ENCODE data around the gene RAE1. TPM values are rescaled to one million over a fixed set of nuclear protein-coding genes. Genes with fewer than 3 reads are reported as not detected.
"Not testable (repeated sequence)": the region's sequence is repeated elsewhere in the genome, so short reads cannot be mapped to it uniquely, and the experiment has no call there.

The RAE1 gene
- total and polyA plus RNA-seq, 2 donors (not counting 3 experiments of a cell fraction or from before 2014, with no cell fraction given), result 34.1 to 55.8 TPM

DNA sequence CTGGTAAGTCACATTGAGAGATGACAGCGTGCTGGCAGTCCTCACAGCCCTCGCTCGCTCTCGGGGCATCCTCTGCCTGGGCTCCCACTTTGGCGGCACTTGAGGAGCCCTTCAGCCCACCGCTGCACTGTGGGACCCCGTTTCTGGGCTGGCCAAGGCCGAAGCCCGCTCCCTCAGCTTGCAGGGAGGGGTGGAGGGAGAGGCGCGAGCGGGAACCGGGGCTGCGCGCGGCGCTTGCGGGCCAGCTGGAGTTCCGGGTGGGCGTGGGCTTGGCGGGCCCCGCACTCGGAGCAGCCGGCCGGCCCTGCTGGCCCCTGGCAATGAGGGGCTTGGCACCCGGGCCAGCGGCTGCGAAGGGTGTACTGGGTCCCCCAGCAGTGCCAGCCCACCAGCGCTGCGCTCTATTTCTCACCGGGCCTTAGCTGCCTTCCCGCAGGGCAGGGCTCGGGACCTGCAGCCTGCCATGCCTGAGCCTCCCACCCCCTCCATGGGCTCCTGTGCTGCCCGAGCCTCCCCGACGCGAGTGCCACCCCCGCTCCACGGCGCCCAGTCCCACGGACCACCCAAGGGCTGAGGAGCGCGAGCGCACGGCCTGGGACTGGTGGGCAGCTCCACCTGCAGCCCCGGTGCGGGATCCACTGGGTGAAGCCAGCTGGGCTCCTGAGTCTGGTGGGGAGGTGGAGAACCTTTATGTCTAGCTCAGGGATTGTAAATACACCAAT, 2.7 kb upstream of the RAE1 start:
- dilution Hi-C loops (cut with MboI; ENCODE audit: extremely low pct_ligation_motif_present, low sequenced_read_pairs); H3K4me3 ChIP-seq (replicated peaks in 1 of 3; ENCODE audit: insufficient read depth in 1 of 3, low read depth in 1 of 3, low read length in 3 of 3); H3K4me2 ChIP-seq (ENCODE audit: insufficient read depth, low read length); BruUV-seq (replicated peaks); H3K4me1 ChIP-seq (ENCODE audit: control insufficient read depth, extremely low read depth, insufficient read depth, low read length); FAIRE-seq; POLR2A ChIA-PET; H4K20me1 ChIP-seq (replicated peaks; ENCODE audit: control insufficient read depth, extremely low read depth, insufficient read depth, low read length); DNase-seq (ENCODE audit: low read depth, low spot score); H3K36me3 ChIP-seq (ENCODE audit: control insufficient read depth in 2 of 2, extremely low read depth in 1 of 2, insufficient read depth in 2 of 2, low read length in 2 of 2); H2AFZ ChIP-seq (ENCODE audit: low read depth, low read length); H3K27ac ChIP-seq (ENCODE audit: insufficient read depth, low read depth, low read length); H3K9me3 ChIP-seq (replicated peaks; ENCODE audit: control insufficient read depth, insufficient read depth, low read length); H3K9me1 ChIP-seq (replicated peaks; ENCODE audit: control insufficient read depth, extremely low read depth, insufficient read depth, low read length); H3K27me3 ChIP-seq (ENCODE audit: control insufficient read depth in 2 of 2, insufficient read depth in 2 of 2, low read length in 2 of 2); H3K9ac ChIP-seq (replicated peaks; ENCODE audit: extremely low read depth, insufficient read depth, low read length): not testable (repeated sequence)
- H3K79me2 ChIP-seq (ENCODE audit: control insufficient read depth, insufficient read depth, low read length), result peaks cover 22% of the 10 kb centered on the region
- intact Hi-C loops (cut with micrococcal nuclease), result loop anchor here (5.0 kb wide), 1 partner anchor 76 kb away; no protein-coding TSS in a partner anchor
- CTCF ChIA-PET, result interaction anchor here (1.0 to 3.5 kb wide), 3 partner anchors 257 to 798 kb away, joined by 4 to 31 read pairs (median 4); no protein-coding TSS in a partner anchor

DNA sequence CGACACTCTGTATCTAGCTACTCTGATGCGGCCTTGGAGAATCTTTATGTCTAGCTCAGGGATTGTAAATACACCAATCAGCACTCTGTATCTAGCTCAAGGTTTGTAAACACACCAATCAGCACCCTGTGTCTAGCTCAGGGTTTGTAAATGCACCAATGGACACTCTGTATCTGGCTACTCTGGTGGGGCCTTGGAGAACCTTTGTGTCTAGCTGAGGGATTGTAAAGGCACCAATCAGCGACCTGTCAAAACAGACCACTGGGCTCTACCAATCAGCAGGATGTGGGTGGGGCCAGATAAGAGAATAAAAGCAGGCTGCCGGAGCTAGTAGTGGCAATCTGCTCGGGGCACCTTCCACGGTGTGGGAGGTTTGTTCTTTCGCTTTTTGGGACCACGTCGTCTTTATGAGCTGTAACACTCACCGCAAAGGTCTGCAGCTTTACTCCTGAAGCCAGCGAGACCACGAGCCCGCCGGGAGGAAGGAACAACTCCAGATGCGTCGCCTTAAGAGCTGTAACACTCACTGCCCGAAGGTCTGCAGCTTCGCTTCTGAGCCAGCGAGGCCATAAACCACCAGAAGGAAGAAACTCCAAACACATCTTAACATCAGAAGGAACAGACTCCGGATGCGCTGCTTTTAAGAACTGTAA, 2.0 kb upstream of the RAE1 start:
- FAIRE-seq; H3K9me3 ChIP-seq (replicated peaks; ENCODE audit: control insufficient read depth, insufficient read depth, low read length); H3K27me3 ChIP-seq (ENCODE audit: control insufficient read depth in 2 of 2, insufficient read depth in 2 of 2, low read length in 2 of 2); H2AFZ ChIP-seq (ENCODE audit: low read depth, low read length); POLR2A ChIA-PET; H3K4me2 ChIP-seq (ENCODE audit: insufficient read depth, low read length); H3K9ac ChIP-seq (replicated peaks; ENCODE audit: extremely low read depth, insufficient read depth, low read length); dilution Hi-C loops (cut with MboI; ENCODE audit: extremely low pct_ligation_motif_present, low sequenced_read_pairs); H3K27ac ChIP-seq (ENCODE audit: insufficient read depth, low read depth, low read length); H4K20me1 ChIP-seq (replicated peaks; ENCODE audit: control insufficient read depth, extremely low read depth, insufficient read depth, low read length); DNase-seq (ENCODE audit: low read depth, low spot score); H3K9me1 ChIP-seq (replicated peaks; ENCODE audit: control insufficient read depth, extremely low read depth, insufficient read depth, low read length); H3K4me1 ChIP-seq (ENCODE audit: control insufficient read depth, extremely low read depth, insufficient read depth, low read length); H3K36me3 ChIP-seq (ENCODE audit: control insufficient read depth in 2 of 2, extremely low read depth in 1 of 2, insufficient read depth in 2 of 2, low read length in 2 of 2); H3K4me3 ChIP-seq (replicated peaks in 1 of 3; ENCODE audit: insufficient read depth in 1 of 3, low read depth in 1 of 3, low read length in 3 of 3); BruUV-seq (replicated peaks): not testable (repeated sequence)
- intact Hi-C loops (cut with micrococcal nuclease), result loop anchor here (5.0 kb wide), 1 partner anchor 77 kb away; no protein-coding TSS in a partner anchor
- H3K79me2 ChIP-seq (ENCODE audit: control insufficient read depth, insufficient read depth, low read length), result peaks cover 29% of the 10 kb centered on the region
- CTCF ChIA-PET, result interaction anchor here (1.0 to 1.5 kb wide), 3 partner anchors 257 to 799 kb away, joined by 4 to 10 read pairs (median 4); no protein-coding TSS in a partner anchor
